Sciatic nerve (tissue), 2 donors: ENCODE data around the gene SLC6A5. TPM values are rescaled to one million over a fixed set of nuclear protein-coding genes. Genes with fewer than 3 reads are reported as not detected.
"Not testable (repeated sequence)": the region's sequence is repeated elsewhere in the genome, so short reads cannot be mapped to it uniquely, and the experiment has no call there.

ENCODE experiments used
- ATAC-seq: fragments of 200-7000 bp; cut with Tn5 transposase; one replicate; pipeline ENCODE4 v1.9.1; 2020; ENCODE audit warnings: mild to moderate bottlenecking, moderate library complexity
- DNase-seq: peaks from one replicate; pipeline ENCODE4 v3.0.0-alpha.2; 2020; ENCODE audit warnings: low spot score
- intact Hi-C: fragments of 100-400 bp; cut with DNase I; formaldehyde crosslinking; loops from one replicate; pipeline ENCODE4 v1.14.2; 2022
- total RNA-seq: library from RNA; stranded (reverse); fragmentation: NEBNext Ultra II Directional; extraction: Animal tissue kit (Norgen Biotek cat#: 25700); gene quantifications from one replicate; pipeline ENCODE4 v1.2.1, GENCODE V29; 2021
- donor health status: DM: no; HTN: no; CAD: no.
- donor health status: DM: no; HTN: no; CAD: no.

SLC6A5 gene
- total RNA-seq = not detected

DNA sequence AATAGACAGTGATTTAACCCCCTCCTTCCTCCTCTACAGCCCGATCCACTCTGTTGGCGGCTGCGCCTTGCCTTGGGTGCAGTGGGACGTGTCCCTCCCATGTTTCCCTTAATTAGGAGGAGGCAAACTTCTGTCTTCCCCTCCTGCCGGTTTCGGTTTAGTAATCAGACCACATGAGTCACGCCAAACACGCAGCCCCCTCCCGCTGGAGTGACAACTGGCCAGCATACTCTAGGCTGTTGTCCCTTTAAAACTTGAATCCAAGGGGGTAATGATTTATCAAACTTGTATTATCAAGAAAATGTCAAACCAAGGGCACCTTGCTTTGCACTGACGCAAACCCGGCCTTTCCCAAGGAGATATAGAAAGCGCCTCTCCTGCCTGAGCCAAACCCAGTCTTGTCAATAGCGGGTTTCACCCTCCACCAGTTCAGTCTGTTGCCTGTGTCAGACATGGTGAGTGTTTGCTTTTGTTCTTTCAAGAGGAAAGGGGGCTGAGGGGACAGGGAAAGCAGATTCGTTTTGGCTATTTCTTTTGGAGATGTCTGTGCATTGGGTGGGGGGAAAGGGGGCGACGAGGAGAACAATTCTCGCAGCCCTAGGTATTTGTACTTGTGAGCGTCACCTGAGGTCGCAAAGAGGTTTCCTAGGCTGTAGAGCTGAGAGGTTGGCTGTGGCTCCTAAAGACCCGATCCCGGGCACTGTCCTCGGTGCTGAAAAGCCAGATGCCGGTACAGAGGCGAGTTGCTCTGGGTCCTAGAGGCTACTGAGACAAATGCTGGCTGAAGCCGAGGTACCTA is at the start of gene SLC6A5:
Gene SLC6A5 (plus strand): TSS at position 388 of the 799 bp plus-strand sequence. CDS start 65 bp downstream, at position 453.
- DNase-seq (no peak), ATAC-seq (no peak)
- intact Hi-C loops = no loop called here

DNA sequence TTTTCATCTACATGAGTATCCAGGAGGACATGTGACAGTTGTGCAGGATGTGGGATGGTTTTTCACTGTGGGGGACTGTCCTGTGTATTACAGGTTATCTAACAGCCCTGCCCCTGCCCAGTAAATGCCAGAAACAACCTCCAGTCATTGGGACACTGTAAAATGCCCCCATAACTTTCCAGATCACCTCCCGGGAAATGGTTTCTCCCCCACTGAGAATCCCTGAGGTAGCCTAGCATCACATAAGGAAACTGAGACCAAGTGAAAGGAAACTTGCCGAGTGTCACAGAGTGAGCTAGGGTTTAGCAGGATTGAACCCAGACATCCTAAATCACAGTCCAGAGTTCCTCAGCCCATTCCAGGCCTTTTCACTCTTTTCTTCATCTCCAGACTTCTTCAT is 48.3 kb upstream of the SLC6A5 start:
- intact Hi-C loops = no loop called here
- no peak for DNase-seq
- ATAC-seq = no peak

DNA sequence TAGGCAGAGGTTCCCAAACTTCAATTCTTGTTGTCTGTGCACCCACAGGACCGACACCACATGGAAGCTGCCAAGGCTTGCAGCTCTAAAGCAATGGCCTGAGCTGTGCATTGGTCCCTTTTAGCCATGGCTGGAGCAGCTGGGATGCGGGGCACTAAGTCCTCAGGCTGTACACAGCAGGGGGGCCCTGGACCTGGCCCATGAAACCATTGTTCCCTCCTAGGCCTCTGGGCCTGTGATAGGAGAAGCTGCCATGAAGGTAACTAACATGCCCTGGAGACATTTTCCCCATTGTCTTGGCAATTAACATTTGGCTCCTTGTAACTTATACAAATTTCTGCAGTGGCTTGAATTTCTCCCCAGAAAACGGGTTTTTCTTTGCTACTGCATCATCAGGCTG is 43.6 kb upstream of the SLC6A5 start:
- ATAC-seq = no peak
- DNase-seq = no peak
- intact Hi-C loops = no loop called here

DNA sequence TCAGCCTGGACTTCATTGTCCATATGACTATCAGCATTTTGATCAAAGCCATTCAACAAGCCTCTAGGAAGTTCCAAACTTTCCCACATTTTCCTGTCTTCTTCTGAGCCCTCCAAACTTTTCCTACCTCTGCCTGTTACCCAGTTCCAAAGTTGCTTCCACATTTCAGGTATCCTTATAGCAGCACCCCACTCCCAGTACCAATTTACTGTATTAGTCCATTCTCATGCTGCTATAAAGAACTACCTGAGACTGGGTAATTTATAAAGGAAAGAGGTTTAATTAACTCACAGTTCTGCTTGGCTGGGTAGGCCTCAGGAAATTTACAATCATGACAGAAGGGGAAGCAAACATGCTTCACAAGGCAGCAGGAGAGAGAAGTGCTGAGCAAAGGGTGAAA is 43.0 kb upstream of the SLC6A5 start:
- DNase-seq, ATAC-seq, intact Hi-C loops: not testable (repeated sequence)

DNA sequence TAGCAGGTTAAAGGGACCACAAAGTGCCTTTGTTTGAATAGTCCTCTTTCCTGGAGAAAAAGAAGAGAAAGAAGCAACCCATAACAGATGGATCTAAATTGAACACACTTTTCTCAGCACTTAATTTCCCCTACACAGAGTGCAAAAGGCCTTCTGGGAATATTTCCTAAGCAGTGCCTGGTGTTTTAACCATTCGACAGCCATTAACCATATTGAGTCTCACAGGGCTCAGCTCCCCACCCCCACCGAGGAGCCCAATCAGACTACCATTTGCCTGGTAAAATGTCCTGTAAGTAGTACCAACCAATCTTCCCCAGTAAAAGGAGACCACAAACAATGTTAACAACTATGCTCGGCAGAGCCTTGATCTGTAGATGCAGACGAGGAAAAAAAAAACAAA is 40.7 kb upstream of the SLC6A5 start:
- no peak for ATAC-seq
- intact Hi-C loops = no loop called here
- no peak for DNase-seq

DNA sequence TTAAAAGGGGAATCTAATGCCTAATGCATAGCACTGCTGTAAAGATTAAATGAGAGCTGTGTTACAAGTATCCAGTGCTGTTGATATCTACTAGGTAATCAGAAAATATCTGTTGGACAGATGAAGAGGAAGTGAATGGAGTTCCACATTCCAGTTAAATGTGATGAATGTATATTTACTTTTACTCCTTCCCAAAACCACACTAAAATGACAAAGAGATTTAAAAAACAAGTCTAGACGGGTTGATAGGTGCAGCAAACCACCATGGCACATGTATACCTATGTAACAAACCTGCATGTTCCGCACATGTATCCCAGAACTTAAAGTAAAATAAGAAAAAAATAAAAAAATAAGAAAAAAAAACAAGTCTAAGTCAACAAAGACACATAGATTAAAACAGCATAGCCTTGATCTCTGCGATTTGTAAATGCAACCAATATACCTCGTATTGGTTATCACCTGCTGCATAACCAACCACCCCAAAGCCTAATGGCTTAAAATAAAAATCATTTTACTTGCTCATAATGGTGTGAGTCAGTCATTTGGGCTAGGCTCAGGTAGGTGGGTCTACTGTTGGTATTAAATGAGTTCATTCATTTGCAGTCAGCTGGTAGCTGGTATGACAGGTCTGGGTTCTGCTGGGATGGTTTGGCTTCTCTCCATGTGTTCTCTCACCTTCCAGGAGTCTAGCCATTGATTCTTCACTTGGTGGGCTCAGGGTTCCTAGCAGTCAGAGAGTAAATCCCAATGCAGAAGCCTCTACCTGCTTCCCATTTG is 39.7 kb upstream of the SLC6A5 start:
- DNase-seq = no peak
- no peak for ATAC-seq
- intact Hi-C loops = no loop called here

DNA sequence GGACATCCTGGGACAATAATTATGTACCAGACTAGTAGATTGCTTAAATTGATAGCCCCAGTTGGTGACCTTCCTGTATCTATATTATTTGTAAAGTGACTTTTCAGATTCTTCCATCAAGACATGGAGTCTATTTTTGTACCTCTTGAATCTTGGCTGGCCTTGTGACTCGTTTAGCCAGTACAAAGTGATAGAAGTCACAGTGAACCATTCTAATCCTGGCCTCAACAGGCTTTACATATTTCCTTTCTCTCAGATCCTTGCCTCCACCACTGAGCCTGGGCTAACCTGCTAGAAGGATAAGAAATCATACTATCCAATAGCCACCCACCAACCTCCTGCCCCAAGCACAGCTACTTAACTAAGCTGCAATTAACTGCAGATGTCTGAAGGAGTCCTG is 37.5 kb upstream of the SLC6A5 start:
- intact Hi-C loops = no loop called here
- ATAC-seq = no peak
- no peak for DNase-seq

DNA sequence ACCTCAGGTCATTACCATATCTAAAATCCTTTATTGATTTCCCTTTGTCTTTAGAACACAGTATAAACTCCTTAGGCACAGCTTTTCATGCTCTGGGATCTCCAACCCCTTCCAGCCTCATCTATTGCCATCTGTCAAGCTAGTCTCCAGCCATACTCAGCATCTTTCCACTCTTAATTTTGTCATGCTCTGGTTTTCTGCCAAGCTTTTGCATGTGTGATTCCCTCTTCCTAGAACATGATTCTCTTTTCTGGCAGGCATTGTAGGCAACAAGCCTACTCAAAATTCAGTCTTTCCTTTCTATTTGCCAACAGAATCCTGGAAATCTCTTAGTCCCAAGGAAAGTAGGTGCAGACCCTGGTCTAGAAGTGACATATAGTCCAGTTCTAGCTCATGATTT is 35.5 kb upstream of the SLC6A5 start:
- DNase-seq (no peak), ATAC-seq (no peak)
- intact Hi-C loops = no loop called here

DNA sequence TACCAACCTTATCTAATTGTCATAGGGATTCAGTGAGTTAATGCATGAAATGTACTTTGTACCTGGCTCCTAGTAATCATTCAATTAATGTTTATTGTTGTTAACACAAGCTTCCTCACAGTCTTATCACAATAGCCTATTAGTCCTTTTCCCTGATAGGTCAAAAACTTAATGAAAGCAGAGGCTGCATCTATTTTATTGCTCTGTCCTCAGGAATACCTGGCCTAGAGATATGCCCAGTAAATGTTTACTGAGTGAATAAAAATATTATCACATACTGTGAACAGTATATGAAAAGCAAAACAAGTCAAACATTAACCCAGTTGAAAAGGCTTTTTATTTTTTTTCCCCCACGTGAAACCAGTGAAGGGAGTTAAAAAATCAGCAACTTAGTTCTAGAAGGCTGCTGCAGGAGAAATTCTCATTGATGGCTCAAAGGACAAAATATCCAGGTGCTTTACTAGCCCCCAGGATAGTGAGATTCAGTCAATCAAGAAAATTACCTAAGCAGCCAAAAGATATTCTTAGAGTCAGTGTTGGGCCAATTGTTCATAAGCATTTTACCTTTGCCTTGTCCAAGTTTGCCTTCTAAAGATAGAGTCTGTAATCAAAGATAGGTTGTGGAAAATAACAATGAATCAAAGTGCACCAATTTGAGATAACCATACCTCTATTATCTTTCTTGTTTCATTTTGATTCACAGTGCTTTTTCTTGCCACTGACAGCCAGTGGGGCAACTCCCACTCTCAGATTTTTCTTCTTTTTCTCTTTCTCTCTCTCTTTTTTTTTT is 34.4 kb upstream of the SLC6A5 start:
- ATAC-seq (no peak), DNase-seq (no peak)
- intact Hi-C loops = no loop called here

DNA sequence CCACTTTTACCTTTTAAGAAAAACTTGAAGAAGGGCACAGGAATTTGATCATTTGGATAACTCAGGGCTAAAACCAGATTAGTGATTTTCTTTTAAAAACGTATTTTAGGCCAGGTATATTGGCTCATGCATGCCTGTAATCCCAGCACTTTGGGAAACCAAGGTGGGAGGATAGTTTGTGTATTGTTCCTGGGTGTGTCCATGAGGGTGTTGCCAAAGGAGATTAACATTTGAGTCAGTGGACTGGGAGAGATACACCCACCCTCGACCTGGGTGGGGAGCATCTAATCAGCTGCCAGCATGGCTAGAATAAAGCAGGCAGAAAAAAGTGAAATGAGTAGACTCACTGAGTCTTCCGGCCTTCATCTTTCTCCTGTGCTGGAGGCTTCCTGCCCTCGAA is 33.3 kb upstream of the SLC6A5 start:
- DNase-seq, intact Hi-C loops, ATAC-seq: not testable (repeated sequence)

DNA sequence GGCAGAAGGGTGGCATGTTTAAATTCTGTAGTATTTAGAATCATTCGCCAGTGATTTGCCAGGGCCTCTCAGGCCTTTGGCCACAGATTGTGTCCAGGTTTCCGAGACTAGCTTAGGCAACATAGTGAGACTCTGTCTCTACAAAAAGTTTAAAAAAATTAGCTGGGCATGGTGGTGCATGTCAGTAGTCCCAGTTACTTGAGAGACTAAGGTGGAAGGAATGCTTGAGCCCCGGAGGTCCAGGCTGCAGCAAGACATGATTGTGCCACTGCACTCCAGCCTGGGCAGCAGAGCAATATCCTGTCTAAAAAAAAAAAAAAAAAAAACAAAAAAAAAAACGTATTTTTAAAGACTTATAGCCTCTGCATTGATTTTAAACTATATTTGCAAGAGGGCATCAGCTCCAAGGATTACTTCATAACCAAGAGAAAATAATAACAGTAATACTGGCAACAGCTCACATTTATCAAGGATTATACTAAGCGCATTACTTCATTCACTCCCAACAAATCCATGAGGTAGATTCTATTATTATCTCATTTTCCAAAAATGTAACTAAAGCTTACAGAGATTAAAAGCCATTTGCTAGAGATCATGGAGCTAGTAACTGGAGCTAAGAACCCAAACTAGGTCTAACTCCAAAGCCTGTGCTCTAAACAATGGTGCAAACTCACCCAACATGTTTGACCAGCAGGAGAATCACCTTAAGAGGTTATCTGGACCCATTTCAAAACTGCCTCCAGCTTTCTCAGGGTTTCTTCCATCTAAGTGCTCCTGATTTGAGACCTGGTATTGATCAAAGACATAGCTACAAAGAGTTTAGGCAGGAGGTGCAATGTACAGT is 32.6 kb upstream of the SLC6A5 start:
- DNase-seq (no peak), ATAC-seq (no peak)
- intact Hi-C loops = no loop called here

DNA sequence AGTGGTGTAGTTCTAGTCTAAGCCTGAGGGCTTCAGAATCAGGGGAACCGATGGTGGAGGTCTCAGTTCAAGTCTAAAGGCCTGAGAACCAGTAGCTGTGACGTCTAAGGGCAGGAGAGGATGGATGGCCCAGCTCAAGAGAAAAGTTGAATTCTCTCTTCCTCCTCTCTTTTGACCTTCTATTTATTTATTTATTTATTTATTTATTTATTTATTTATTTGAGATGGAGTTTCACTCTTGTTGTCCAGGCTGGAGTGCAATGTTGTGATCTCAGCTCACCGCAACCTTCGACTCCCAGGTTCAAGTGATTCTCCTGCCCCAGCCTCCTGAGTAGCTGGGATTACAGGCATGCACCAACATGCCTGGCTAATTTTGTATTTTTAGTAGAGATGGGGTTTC is 19.7 kb upstream of the SLC6A5 start:
- intact Hi-C loops, DNase-seq, ATAC-seq: not testable (repeated sequence)

DNA sequence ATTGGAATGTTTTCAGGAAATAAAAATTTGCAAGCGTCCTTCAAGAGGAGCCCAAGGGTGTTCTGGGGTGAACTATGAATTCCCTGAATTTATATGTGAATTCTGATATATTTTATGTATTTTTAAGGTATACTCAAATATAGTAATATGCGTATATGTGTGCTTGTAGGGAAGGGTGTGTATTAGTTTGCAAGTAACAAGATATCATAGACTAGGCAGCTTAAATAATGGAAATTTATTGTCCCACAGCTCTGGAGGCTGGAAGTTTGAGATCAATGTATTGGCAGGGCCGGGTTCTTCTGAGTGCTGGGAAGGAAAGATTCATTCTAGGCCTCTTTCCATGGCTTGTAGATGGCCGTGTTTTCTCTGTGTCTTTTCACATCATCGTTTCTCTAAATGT is 16.2 kb upstream of the SLC6A5 start:
- DNase-seq (no peak), ATAC-seq (no peak)
- intact Hi-C loops = no loop called here

DNA sequence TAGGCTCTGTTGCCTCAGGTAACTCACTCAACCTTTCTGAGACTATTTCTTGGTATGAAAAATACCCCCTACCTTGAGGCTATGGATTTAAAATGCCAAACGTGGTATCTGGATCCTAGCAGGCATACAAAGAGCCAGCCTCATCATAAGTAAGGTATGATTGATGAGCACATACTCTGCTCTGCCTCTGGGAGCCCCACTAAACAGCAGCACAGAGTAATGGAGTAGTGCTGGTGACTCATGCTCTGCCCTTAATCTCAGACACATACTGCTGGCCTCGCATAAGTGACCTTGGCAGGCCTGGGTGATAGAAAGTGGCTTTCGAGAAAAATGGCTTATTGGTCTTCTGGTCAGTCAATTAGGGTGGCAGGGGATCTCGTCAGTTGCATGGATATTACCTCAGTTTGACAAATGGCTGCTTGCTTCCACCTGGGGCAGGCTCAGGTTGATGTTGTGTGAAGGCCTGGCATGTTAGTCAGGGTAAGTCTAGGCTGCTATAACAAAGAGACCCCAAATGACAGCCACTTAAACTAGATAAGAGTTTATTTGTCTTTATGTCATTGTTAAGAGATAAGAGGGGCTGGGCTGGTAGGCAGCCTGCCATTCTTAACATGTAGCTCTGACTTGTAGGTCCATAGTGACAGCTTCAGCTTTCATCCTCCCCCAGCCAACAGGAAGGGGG is 15.2 kb upstream of the SLC6A5 start:
- intact Hi-C loops = no loop called here
- no peak for ATAC-seq
- no peak for DNase-seq

DNA sequence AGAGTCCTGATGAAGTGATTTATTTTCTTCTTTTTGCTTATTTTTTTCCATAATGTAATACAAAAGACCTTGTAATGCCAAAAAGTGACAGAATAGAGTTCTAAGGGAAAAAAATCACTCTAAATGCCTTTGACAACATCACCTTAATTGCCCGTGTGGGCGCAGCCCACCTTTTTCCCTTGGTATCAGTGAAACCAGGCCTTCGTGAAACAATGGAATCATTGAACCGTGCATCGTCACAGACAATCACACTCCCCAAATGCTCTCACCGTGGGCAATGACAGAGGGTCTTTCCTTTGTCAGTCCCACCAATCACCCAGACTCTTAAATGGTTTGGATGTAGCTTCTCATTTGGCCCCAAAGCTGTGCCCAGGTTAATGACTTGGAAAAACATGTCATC is 9.6 kb upstream of the SLC6A5 start:
- intact Hi-C loops = no loop called here

DNA sequence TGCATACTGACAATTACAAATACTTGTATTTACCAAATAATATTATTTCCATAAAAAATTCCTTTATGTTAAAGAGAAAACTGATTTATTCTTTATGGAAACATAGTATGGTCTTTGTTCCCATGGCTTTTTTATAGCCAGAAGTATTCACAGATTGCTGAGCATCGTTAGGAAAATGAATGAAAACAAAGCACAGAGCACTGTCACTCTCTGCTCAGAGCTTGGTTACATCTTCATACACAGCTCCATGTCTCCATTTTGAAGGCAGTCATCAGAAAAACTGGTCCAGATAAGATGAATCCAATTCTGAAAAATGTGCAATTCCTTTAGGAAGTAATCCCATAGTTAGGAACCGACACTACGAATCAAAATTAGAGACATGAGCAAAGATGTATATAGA is 9.0 kb upstream of the SLC6A5 start:
- intact Hi-C loops = no loop called here
- DNase-seq (no peak), ATAC-seq (no peak)

More for the DNA sequence above, 9.6 kb upstream of the SLC6A5 start:
- ATAC-seq = no peak
- no peak for DNase-seq

DNA sequence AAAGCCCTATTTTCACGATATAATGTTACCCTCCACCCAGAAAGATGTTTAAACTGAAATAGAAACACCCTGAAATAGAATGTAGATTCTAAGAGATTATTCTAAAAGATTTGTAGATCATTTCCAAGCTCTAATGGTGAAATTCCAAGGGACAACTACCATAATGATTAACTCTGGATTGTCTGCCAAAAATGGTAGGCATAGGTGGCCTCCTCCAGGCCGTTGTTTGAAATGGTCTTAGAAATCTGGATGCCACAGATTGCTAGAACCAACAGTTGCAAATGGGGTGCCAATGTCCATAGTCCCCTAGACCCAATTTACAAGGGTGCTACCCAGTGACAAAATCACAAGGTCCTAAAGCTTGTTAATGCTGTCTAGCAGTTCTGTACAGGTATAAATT is 6.7 kb upstream of the SLC6A5 start:
- ATAC-seq = no peak
- intact Hi-C loops = no loop called here

More for the DNA sequence above, 6.7 kb upstream of the SLC6A5 start:
- no peak for DNase-seq
